Hepatocyte (in vitro differentiated cells): Measurements from ENCODE around the gene LRRC36. TPM values are rescaled to one million over a fixed set of nuclear protein-coding genes. Genes with fewer than 3 reads are reported as not detected.

Source experiments
- DNase-seq: peaks from one replicate; pipeline ENCODE4 v3.0.0-alpha.2; 2016; ENCODE audit warnings: low spot score
- H2AFZ ChIP-seq: fragments of 200-600 bp; sonication (generic); 2 replicates; pipeline ENCODE4 v1.6.0; 2016; ENCODE audit warnings: antibody characterized with exemption, mild to moderate bottlenecking
- H3K27ac ChIP-seq: fragments of 200-600 bp; sonication (generic); 2 replicates; pipeline ENCODE4 v1.5.1; 2016; ENCODE audit warnings: mild to moderate bottlenecking
- H3K27me3 ChIP-seq: fragments of 200-600 bp; sonication (generic); 2 replicates; pipeline ENCODE4 v1.6.1; 2016
- H3K36me3 ChIP-seq: fragments of 200-600 bp; sonication (generic); replicated peaks from 2 replicates; pipeline ENCODE4 v1.5.1; 2016; ENCODE audit warnings: low read depth; ENCODE audit not compliant: insufficient read depth
- H3K4me1 ChIP-seq: fragments of 200-600 bp; sonication (generic); 2 replicates; pipeline ENCODE4 v1.5.1; 2016; ENCODE audit warnings: mild to moderate bottlenecking, moderate library complexity; ENCODE audit not compliant: insufficient read depth
- H3K4me2 ChIP-seq: fragments of 200-600 bp; sonication (generic); 2 replicates; pipeline ENCODE4 v1.6.0; 2016
- H3K4me3 ChIP-seq: fragments of 200-600 bp; sonication (generic); 2 replicates; pipeline ENCODE4 v1.5.1; 2016; ENCODE audit warnings: mild to moderate bottlenecking
- H3K79me2 ChIP-seq: fragments of 200-600 bp; sonication (generic); 2 replicates; pipeline ENCODE4 v1.6.0; 2017; ENCODE audit warnings: mild to moderate bottlenecking
- H3K9me2 ChIP-seq: fragments of 200-600 bp; sonication (generic); replicated peaks from 2 replicates; pipeline ENCODE4 v1.6.0; 2017; ENCODE audit warnings: mild to moderate bottlenecking; ENCODE audit not compliant: insufficient read depth
- H3K9me3 ChIP-seq: fragments of 200-600 bp; sonication (generic); 2 replicates; pipeline ENCODE4 v1.5.1; 2016; ENCODE audit warnings: low read depth, mild to moderate bottlenecking
- H4K20me1 ChIP-seq: fragments of 200-600 bp; sonication (generic); 2 replicates; pipeline ENCODE4 v1.6.0; 2016; ENCODE audit warnings: mild to moderate bottlenecking; ENCODE audit not compliant: insufficient read depth, poor library complexity, severe bottlenecking
- CTCF ChIP-seq: fragments of 200-600 bp; sonication (generic); IDR thresholded peaks from 2 replicates; pipeline ENCODE4 v1.5.1; 2016; ENCODE audit warnings: antibody characterized with exemption, mild to moderate bottlenecking; ENCODE audit not compliant: poor library complexity
- EZH2 ChIP-seq: fragments of 200-600 bp; sonication (generic); IDR thresholded peaks from 2 replicates; pipeline ENCODE4 v1.6.1; 2016; ENCODE audit warnings: antibody characterized with exemption, mild to moderate bottlenecking, borderline replicate concordance
- EZH2phosphoT487 ChIP-seq: fragments of 200-600 bp; sonication (generic); IDR thresholded peaks from one replicate; pipeline ENCODE4 v1.6.1; 2018; ENCODE audit warnings: antibody characterized with exemption, mild to moderate bottlenecking, low read depth, moderate library complexity; ENCODE audit not compliant: unreplicated experiment, severe bottlenecking
- WGBS: methylation state at CpG from one replicate; pipeline ENCODE4 v1.1.6; 2016; ENCODE audit warnings: low lambda C conversion rate; ENCODE audit errors: missing lambda C conversion rate; 5-methylcytosine and 5-hydroxymethylcytosine counted together
- polyA plus RNA-seq: library from polyadenylated mRNA; unstranded; fragments of >200 nt; fragmentation: Nextera tagmentation; extraction: Ambion mirVana; gene quantifications from 2 replicates; pipeline ENCODE4 v1.2.1, GENCODE V29; 2016
- total RNA-seq: library from RNA; depleted of rRNA; stranded (reverse); fragments of >200 nt; gene quantifications from 2 replicates; pipeline ENCODE4 v1.2.3, GENCODE V29; 2014

The LRRC36 gene
- total and polyA plus RNA-seq, 2 experiments from 2014 or later, result 0.23 to 0.69 TPM

- no peaks in the 10 kb centered on the region for H4K20me1 ChIP-seq
- H3K36me3 ChIP-seq, result no peaks in the 10 kb centered on the region
- no peaks in the 10 kb centered on the region for H3K79me2 ChIP-seq
- no peaks in the 10 kb centered on the region for H3K9me2 ChIP-seq
- H2AFZ ChIP-seq, result no peak overlapping the region
- H3K4me2 ChIP-seq, result no peak overlapping the region
- TF ChIP-seq EZH2phosphoT487 (no peak), CTCF (no peak), EZH2 (no peak)
- no peak overlapping the region for H3K27ac ChIP-seq
- no peaks in the 10 kb centered on the region for H3K9me3 ChIP-seq
- 59% methylated on average over 1 of the region's 1 CpG for WGBS
- H3K4me1 ChIP-seq, result no peaks in the 10 kb centered on the region
- no peak overlapping the region for H3K4me3 ChIP-seq
- DNase-seq, result no peak
- H3K27me3 ChIP-seq, result no peaks in the 10 kb centered on the region
Observed at GRCh38 chr16:67336116-67336515, 9.5 kb downstream of the LRRC36 start.

GRCh38 chr16:67336648-67337047 lies 10.0 kb downstream of the LRRC36 start:
- Histone ChIP-seq H2AFZ (no peak overlapping the region), H3K4me1 (no peaks in the 10 kb centered on the region), H3K9me2 (no peaks in the 10 kb centered on the region), H4K20me1 (no peaks in the 10 kb centered on the region), H3K36me3 (no peaks in the 10 kb centered on the region), H3K27me3 (no peaks in the 10 kb centered on the region), H3K27ac (no peak overlapping the region), H3K79me2 (no peaks in the 10 kb centered on the region), H3K4me2 (no peak overlapping the region), H3K4me3 (no peak overlapping the region), H3K9me3 (no peaks in the 10 kb centered on the region)
- DNase-seq, result no peak
- TF ChIP-seq EZH2, result no peak
- TF ChIP-seq CTCF, result no peak
- TF ChIP-seq EZH2phosphoT487, result no peak
- 95% methylated on average over 1 of the region's 1 CpG for WGBS

- Histone ChIP-seq H3K79me2 (no peaks in the 10 kb centered on the region), H3K9me3 (no peaks in the 10 kb centered on the region), H4K20me1 (no peaks in the 10 kb centered on the region), H3K36me3 (no peaks in the 10 kb centered on the region), H3K27ac (no peak overlapping the region), H3K4me3 (no peak overlapping the region), H3K9me2 (no peaks in the 10 kb centered on the region), H3K4me2 (no peak overlapping the region), H3K4me1 (no peaks in the 10 kb centered on the region), H2AFZ (no peak overlapping the region), H3K27me3 (no peaks in the 10 kb centered on the region)
- peak; percentile 5 for DNase-seq
- WGBS, result 20% methylated on average over 2 of the region's 2 CpGs
- TF ChIP-seq CTCF (peak; percentile 33), EZH2phosphoT487 (no peak), EZH2 (no peak)
Observed at GRCh38 chr16:67339453-67339852, 12.8 kb downstream of the LRRC36 start.

GRCh38 chr16:67341250-67341649 lies 14.6 kb downstream of the LRRC36 start:
- DNase-seq, result no peak
- H3K4me2 ChIP-seq, result no peak overlapping the region
- H3K27ac ChIP-seq, result no peak overlapping the region
- H3K4me3 ChIP-seq, result no peak overlapping the region
- no peaks in the 10 kb centered on the region for H3K4me1 ChIP-seq
- 82% methylated on average over 3 of the region's 3 CpGs for WGBS
- no peaks in the 10 kb centered on the region for H3K79me2 ChIP-seq
- no peak overlapping the region for H2AFZ ChIP-seq
- TF ChIP-seq EZH2 (no peak), EZH2phosphoT487 (no peak), CTCF (no peak)
- no peaks in the 10 kb centered on the region for H3K36me3 ChIP-seq
- no peaks in the 10 kb centered on the region for H4K20me1 ChIP-seq
- H3K9me2 ChIP-seq, result no peaks in the 10 kb centered on the region
- no peaks in the 10 kb centered on the region for H3K27me3 ChIP-seq
- no peaks in the 10 kb centered on the region for H3K9me3 ChIP-seq
